DMS53 (cell line): ENCODE measurements around the gene CADPS2.
A peak's percentile ranks its signal among the peaks of the same experiment; 100 is the strongest.

Experiments
- DNase-seq: peaks from one replicate; lab custom pipeline; 2025; lab: John Stamatoyannopoulos, UW

Gene CADPS2

GRCh38 chr7:122600042-122600441 is 286.2 kb downstream of the CADPS2 start:
- DNase-seq = no peak

GRCh38 chr7:122597277-122597676 is 289.0 kb downstream of the CADPS2 start:
- DNase-seq = peak; percentile 16

DNA sequence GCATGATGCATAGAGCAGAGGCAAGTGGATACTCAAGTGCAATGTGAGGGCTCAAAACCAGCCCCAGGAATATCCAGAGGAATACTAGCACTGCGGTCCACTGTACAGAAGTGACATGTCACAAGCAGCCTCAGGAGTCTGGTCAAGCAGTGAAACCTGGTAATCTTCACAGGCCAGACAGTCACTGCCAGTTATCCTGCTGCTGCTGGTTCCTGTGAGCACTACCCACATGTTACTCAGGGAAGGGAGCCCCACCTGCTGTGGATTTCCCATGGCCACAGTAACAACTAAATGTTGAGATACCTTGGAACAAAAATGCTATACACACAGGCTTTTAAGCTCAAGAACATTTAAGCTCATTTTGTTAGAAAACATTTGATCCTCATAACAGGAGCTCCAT is 290.4 kb downstream of the CADPS2 start:
- peak; percentile 40 for DNase-seq

- no peak for DNase-seq
These were observed 297.6 kb downstream of the CADPS2 start for GRCh38 chr7:122588621-122589020.

DNA sequence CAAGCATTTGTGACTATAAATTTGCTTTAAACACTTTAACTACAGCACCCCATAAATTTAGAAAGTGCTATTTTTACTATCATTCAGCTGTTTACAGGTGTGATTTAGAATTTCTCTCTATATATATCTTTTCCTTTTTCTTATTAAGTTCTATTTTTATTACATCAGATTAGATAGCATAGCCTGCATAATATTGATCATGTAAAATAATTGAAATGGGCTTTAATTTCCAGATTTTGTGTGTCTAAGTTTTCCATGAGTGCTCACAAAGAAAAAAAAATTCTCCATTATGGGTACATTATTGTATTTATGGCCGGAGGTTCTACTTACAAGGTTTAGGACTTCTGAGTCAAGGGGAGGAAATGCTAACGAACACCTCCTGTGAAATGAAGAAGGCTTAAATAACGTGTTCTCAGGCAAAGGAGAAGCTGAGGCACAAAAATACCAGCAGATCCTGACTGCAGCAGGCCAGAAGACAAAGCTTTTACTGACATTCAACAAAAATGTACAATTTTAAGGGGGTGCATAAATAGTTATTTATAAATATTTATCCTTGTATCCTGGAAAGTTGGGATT is 301.5 kb downstream of the CADPS2 start:
- DNase-seq = no peak

DNA sequence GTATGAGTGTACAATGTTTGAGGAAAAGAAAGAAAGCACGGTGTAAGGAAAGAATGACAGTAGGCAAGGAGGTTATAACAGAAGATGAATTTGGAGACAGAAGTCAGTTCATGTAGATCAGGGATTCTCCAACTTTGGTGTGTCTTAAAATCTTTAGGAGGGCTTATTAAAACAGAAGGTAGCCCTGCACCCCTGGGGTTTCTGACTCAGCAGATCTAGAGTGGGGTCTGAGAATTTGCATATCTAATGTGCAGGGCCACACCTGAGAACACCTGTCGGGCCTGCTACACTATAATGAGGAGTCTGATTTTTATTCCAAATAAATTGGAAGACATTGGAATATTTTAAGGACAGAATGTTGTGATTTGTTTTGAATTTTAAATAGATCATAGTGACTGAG is 307.9 kb downstream of the CADPS2 start:
- DNase-seq = no peak

DNA sequence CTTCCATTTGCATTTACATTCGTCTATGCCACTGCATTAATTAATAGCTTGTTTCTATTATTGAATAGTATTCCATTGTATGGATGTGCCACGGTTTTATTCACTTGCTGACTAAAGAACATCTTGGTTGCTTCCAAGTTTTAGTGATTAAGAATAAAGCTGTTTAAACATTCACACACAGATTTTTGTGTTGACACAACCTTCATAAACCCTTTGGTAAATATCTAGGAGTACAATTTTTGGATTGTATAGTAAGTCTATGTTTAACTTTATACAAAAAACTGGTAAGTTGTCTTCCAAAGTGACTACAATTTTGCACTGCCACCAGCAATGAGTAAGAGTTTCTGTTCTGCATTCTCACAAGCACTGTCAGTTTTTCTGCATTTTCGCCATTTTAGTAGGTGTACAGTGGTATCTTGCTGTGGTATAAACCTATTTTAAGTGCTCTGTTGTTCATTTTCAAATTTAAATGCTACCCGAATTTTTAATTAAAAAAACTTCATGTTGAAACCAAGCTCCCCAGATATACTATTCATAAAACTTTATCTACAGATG is 308.7 kb downstream of the CADPS2 start:
- DNase-seq = no peak

GRCh38 chr7:122572706-122573105 is 313.6 kb downstream of the CADPS2 start:
- no peak for DNase-seq

GRCh38 chr7:122561326-122561725 is 324.9 kb downstream of the CADPS2 start:
- DNase-seq = no peak

- DNase-seq = no peak
These were observed 329.3 kb downstream of the CADPS2 start for GRCh38 chr7:122556873-122557542.

GRCh38 chr7:122556219-122556618 is 330.0 kb downstream of the CADPS2 start:
- DNase-seq = no peak

DNA sequence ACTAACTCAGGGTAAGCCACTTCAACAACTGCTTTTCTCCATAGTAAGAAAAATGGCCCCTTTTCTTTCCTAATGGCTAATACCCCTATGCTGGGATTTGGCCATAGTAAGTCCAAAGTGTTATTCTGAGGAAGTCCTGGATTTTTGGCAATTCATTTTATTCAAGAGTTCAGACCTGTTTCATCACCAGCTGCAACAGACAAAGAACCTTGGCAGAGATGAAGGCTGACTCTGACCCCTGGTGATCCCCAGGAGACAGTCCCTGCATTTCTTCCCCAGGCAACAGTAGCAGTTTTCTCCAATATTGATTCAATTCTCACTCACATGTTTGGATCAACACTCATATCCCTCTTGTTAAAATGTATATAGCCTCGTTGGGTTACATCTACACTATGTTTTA is 332.5 kb downstream of the CADPS2 start:
- DNase-seq = no peak

GRCh38 chr7:122552769-122553168 is 333.5 kb downstream of the CADPS2 start:
- DNase-seq = no peak

DNA sequence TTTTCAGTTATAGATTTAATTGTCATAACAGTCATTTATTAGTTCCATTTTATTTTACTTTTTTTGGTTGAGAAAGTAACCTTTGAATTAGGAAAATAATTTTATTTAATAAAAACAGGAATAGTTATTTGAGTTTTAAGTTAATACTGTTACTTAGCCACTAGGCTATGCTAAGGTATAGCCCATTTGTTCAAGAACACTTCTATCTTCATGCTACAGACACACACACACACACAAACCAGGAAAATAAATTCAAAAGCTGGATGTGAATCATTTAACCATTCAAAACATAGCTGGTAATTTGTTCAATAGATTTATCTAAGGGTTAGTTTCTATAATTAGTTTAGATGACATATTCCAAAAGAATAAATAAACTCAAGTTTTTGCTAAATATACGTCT is 335.7 kb downstream of the CADPS2 start:
- DNase-seq = peak; percentile 41

- no peak for DNase-seq
These were observed 336.7 kb downstream of the CADPS2 start for GRCh38 chr7:122549578-122549977.

DNA sequence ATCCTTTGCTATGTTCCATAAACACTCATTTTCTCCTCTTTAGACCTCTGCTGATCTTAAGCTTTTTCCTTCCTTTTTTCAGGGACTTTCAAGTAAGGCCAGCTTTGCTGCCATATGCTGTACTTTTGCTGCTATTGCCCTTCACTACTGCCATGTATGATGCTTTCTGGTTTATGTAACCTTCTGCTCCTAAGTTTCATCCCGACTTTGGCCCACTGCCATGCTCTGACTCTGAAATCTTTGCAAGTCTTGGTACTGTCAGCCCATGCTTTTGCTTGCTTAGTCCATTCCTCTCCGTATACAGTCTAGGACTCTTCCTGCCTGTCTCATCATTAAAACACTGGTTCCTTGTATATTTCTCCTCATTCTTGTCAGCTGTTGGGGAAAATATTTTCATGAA is 339.8 kb downstream of the CADPS2 start:
- DNase-seq = no peak

GRCh38 chr7:122544463-122544862 is 341.8 kb downstream of the CADPS2 start:
- DNase-seq = no peak

DNA sequence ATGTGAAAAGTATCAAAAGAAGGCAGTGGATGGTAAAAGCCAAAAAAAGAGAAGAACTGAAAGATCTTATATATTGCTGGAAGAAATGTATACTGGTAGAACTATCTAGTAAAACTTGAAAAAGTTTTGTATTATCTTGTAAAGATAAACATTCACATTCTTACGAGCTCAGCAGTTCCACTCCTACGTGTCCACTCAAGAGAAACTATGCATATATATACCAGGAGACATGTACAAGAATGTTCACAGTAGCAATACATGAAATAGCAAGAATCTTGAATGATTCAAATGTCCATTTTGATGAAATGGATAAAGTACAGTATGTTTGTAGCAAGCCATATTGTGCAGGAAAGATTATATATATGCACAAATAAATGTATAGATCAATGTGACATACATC is 342.4 kb downstream of the CADPS2 start:
- no peak for DNase-seq

DNA sequence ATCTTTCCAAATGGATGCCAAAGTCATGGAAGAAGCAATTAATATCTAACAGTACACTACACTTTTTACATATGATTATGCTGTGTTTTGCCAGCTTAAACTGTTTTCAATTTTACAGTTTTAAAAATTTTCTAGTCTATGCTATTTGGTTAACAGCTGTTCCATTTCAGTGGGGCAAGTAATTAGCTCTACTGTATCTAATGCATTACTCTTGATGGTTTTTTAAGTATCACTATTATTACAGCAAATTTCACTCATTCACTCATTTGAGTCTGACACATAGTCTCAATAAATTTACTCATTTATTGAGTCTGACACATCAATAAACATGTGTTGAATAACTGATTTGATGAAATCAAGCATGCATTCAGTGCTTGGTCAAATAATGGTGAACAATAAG is 343.1 kb downstream of the CADPS2 start:
- DNase-seq = no peak

GRCh38 chr7:122535086-122535485 is 351.2 kb downstream of the CADPS2 start:
- DNase-seq = no peak

GRCh38 chr7:122532406-122533269 is 353.6 kb downstream of the CADPS2 start:
- peak; percentile 46 for DNase-seq

DNA sequence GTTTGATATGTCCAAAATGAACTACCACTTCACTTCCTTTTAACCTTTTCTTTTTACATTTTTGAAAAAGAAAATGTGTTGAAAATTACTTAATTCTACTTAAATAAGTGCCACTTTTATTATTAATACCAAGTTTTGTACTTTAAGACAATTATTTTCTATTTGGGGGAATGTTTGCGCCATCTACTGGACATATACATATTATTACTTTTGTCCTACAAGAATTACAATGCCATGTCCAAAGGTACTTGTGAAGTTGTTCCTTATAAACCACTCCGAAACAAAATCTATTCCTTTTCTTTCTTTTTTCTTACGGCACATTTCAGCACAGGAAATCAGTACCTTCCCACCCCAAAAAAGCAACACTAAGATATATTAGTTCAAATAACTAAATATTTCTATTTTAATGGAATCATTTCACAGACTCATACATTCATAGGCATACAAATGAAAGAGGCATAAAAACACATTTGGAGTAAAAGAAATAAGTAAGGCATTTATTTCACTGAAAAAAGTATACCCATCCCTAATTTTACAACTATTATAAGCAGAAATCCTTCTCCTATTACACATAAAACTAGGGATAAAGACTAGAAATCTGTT is 357.3 kb downstream of the CADPS2 start:
- peak; percentile 69 for DNase-seq
